ENCODE measurements around the gene ANXA4.
"Not testable (repeated sequence)": the region's sequence is repeated elsewhere in the genome, so short reads cannot be mapped to it uniquely, and the experiment has no call there.

ANXA4 gene

GRCh38 chr2:69741575-69742321, at the start of gene ANXA4:
Gene ANXA4, plus strand, starts transcription at chr2:69742134. Its CDS starts 39,432 bp downstream, at chr2:69781566.
- peak within 1 kb of the TSS; percentile 61 for H3K4me3 ChIP-seq (ENCODE audit: low read depth, low read length)

- no peak overlapping the region for H3K4me3 ChIP-seq (ENCODE audit: low read depth, low read length)
These were observed 49.5 kb upstream of the ANXA4 start for GRCh38 chr2:69692424-69692823.

- no peak overlapping the region for H3K4me3 ChIP-seq (ENCODE audit: low read depth, low read length)
These were observed 48.7 kb upstream of the ANXA4 start for GRCh38 chr2:69693059-69693774.

GRCh38 chr2:69693775-69694450, 48.0 kb upstream of the ANXA4 start:
- no peak overlapping the region for H3K4me3 ChIP-seq (ENCODE audit: low read depth, low read length)

GRCh38 chr2:69694894-69695849, 46.8 kb upstream of the ANXA4 start:
- no peak overlapping the region for H3K4me3 ChIP-seq (ENCODE audit: low read depth, low read length)

- H3K4me3 ChIP-seq (ENCODE audit: low read depth, low read length) = no peak overlapping the region
These were observed 46.1 kb upstream of the ANXA4 start for GRCh38 chr2:69695850-69696216.

- no peak overlapping the region for H3K4me3 ChIP-seq (ENCODE audit: low read depth, low read length)
These were observed 41.6 kb upstream of the ANXA4 start for GRCh38 chr2:69700381-69700780.

- no peak overlapping the region for H3K4me3 ChIP-seq (ENCODE audit: low read depth, low read length)
These were observed 40.6 kb upstream of the ANXA4 start for GRCh38 chr2:69701100-69701945.

GRCh38 chr2:69703189-69703588, 38.7 kb upstream of the ANXA4 start:
- no peak overlapping the region for H3K4me3 ChIP-seq (ENCODE audit: low read depth, low read length)

GRCh38 chr2:69704446-69704845, 37.5 kb upstream of the ANXA4 start:
- no peak overlapping the region for H3K4me3 ChIP-seq (ENCODE audit: low read depth, low read length)

- H3K4me3 ChIP-seq (ENCODE audit: low read depth, low read length) = no peak overlapping the region
These were observed 32.6 kb upstream of the ANXA4 start for GRCh38 chr2:69709290-69709689.

- no peak overlapping the region for H3K4me3 ChIP-seq (ENCODE audit: low read depth, low read length)
These were observed 30.0 kb upstream of the ANXA4 start for GRCh38 chr2:69711971-69712370.

- no peak overlapping the region for H3K4me3 ChIP-seq (ENCODE audit: low read depth, low read length)
These were observed 27.9 kb upstream of the ANXA4 start for GRCh38 chr2:69714024-69714423.

GRCh38 chr2:69714539-69715220, 27.3 kb upstream of the ANXA4 start:
- H3K4me3 ChIP-seq (ENCODE audit: low read depth, low read length) = not testable (repeated sequence)

- no peak overlapping the region for H3K4me3 ChIP-seq (ENCODE audit: low read depth, low read length)
These were observed 26.0 kb upstream of the ANXA4 start for GRCh38 chr2:69715964-69716363.

- no peak overlapping the region for H3K4me3 ChIP-seq (ENCODE audit: low read depth, low read length)
These were observed 25.3 kb upstream of the ANXA4 start for GRCh38 chr2:69716555-69717120.

- H3K4me3 ChIP-seq (ENCODE audit: low read depth, low read length) = no peak overlapping the region
These were observed 24.7 kb upstream of the ANXA4 start for GRCh38 chr2:69717186-69717585.

GRCh38 chr2:69717861-69718273, 24.1 kb upstream of the ANXA4 start:
- no peak overlapping the region for H3K4me3 ChIP-seq (ENCODE audit: low read depth, low read length)
